GM18867 (cell line): ENCODE measurements around the gene PLTP.
"Not testable (repeated sequence)": the region's sequence is repeated elsewhere in the genome, so short reads cannot be mapped to it uniquely, and the experiment has no call there.

Experiments
- ATAC-seq: cut with Tn5 transposase; IDR thresholded peaks from one replicate; pipeline ENCODE4 v1.9.1; 2021; ENCODE audit warnings: mild to moderate bottlenecking, moderate library complexity; ENCODE audit not compliant: unreplicated experiment

Gene PLTP

DNA sequence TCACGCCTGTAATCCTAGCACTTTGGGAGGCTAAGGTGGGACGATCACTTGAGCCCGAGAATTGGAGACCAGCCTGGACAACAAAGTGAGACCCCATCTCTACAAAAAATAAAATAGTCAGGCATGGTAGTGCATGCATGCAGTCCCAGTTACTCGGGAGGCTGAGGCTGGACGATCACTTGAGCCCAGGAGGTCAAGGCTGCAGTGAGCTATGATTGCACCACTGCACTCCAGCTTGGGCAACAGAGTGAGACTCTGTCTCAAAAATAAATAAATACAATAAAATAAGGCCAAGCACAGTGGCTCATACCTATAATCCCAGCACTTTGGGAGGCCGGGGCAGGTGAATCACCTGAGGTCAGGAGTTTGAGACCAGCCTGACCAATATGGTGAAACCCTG lies 10.6 kb downstream of the PLTP start:
- not testable (repeated sequence) for ATAC-seq

- ATAC-seq: no peak
These were observed 12.7 kb downstream of the PLTP start for GRCh38 chr20:45899046-45899835.

GRCh38 chr20:45898285-45898684 lies 13.7 kb downstream of the PLTP start:
- no peak for ATAC-seq

DNA sequence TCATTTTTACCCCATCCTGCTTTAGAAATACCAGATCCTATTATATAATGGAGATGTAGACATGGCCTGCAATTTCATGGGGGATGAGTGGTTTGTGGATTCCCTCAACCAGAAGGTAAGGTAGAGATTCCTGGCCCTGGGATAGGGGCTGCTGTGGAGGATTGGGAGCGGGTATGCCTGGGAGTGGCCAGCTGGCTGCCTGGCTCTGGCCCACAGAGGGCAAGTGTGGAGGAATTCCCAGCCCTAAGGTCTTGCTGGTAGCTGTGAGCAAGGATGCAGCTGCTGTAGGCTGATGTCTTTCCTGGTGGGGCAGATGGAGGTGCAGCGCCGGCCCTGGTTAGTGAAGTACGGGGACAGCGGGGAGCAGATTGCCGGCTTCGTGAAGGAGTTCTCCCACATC lies 14.3 kb downstream of the PLTP start:
- no peak for ATAC-seq

DNA sequence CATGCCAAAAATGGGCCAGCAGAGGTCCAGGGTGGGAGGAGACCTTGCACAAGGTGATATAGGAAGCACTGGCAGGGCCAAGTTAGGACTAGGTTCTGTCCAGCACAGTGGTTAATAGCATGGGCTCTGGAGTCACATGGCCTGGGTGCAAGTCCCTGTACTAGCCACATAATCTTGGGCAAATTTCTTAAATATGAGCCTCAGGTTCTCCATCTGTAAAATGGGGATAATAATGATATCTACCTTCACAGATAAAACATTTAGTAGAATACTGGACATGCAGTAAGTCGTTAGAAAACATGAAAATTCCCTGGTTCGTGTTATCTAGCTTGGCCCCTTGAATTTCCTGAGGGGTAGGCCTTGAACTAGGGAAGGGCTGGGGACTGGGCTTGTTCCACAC lies 14.7 kb downstream of the PLTP start:
- no peak for ATAC-seq

DNA sequence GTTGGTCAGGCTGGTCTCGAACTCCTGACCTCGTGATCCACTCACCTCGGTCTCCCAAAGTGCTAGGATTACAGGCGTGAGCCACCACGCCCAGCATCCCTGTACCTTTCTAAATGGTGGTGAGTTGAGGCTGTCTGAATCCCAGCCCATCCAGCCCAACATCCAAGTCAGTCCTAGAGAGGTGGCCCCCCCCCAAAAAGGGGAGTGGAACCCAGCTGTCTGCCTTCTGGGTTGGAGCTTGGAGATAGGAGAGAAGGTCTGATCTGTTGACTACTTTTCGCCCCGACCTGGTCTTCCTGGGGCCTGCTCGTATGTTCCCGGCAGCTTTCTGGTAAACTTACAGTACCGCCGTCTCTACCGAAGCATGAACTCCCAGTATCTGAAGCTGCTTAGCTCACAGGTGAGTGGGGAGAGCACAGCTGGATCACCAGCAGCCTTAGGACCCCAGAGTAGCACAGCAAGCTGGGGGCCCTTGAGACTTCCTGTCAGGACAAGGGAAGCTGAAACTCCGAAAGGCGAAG lies 15.3 kb downstream of the PLTP start:
- ATAC-seq: no peak

DNA sequence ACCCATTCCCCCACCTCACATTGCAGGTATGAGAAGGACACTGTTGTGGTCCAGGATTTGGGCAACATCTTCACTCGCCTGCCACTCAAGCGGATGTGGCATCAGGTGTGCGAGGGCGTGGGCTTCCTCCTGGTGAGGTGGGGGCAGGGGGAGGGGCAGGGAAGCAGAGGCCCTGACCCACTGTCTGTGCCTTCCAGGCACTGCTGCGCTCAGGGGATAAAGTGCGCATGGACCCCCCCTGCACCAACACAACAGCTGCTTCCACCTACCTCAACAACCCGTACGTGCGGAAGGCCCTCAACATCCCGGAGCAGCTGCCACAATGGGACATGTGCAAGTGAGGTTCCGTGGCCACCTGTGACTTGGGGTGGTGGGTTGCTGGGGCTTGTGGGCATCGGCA lies 17.2 kb downstream of the PLTP start:
- no peak for ATAC-seq

- ATAC-seq: no peak
These were observed 18.1 kb downstream of the PLTP start for GRCh38 chr20:45893831-45894230.

DNA sequence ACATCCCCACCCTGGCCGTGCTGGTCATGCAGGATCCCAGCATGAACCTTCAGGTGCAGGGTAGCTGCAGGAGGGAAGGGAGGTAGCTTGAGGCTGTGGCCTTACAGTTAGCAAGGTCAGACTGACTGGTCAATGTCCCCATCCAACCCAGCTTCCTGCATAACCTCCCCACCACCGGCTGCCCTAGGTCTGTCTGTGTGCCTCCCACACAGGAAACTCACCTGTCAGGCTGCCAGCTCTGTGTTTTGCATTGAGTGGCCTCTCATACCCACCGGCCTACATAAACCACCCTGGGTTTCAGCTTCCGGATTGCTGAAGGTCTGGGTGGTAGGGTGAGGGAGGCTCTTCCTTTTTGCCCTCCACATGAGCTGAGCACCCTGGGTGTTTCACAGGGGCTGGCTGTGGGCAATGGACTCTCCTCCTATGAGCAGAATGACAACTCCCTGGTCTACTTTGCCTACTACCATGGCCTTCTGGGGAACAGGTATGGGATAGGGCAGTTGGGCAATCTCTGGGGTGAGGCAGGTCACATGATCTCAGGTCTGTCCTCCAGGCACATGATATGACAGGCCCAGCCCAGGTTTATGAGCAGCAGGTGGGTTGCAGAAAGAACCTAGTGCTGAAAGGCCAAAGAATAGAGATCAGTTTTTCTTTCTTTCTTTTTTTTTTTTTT lies 19.0 kb downstream of the PLTP start:
- no peak for ATAC-seq

DNA sequence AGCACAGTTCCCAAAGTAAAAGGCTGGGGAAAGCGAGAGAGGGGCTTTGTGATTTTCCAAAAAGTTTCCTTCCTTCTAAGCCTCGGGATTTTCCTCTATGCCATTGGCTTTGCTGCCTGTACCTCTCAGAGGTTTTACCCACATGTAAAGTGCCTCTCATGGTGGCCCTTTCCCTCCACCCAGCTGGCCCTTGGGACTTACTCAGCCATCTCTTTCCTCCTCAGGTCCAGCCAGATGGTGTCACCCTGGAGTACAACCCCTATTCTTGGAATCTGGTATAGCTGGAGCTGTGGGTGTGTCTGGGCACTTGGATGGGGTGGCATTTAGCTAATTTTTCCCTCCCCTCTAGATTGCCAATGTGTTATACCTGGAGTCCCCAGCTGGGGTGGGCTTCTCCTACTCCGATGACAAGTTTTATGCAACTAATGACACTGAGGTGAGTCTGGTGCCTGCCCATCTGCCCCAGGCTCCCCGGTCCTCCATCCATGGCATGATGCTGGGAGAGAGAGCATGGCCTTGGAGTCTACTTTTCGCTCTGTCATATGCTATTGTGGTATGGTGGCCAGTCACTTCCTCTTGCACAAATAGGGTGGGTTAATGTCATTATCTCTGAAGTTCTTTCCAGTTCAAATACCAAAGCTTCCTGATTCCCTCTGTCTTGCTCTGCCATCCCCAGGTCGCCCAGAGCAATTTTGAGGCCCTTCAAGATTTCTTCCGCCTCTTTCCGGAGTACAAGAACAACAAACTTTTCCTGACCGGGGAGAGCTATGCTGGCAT lies 19.7 kb downstream of the PLTP start:
- ATAC-seq: no peak

DNA sequence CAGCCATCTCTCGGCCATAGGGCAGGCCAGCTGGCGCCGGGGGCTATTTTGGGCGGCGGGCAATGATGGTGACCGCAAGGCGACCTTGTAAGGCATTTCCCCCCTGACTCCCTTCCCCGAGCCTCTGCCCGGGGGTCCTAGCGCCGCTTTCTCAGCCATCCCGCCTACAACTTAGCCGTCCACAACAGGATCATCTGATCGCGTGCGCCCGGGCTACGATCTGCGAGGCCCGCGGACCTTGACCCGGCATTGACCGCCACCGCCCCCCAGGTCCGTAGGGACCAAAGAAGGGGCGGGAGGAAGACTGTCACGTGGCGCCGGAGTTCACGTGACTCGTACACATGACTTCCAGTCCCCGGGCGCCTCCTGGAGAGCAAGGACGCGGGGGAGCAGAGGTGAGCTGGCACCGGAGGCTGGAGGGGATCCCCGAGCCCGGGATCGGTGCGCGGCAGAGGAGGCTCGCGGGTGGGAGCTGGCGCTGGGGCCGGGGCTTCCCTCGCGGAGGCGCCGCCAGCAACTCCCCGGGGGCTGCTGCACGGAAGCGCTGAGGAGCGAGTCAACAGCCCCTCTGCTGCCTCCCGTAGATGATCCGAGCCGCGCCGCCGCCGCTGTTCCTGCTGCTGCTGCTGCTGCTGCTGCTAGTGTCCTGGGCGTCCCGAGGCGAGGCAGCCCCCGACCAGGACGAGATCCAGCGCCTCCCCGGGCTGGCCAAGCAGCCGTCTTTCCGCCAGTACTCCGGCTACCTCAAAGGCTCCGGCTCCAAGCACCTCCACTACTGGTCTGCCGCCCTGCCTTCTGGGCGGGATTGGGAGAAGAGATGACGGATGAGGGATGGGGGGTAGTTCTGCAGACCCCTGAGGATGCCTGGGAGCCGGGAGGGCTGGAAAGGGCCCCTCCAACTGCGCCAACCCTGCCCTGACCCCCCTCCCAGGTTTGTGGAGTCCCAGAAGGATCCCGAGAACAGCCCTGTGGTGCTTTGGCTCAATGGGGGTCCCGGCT lies 20.7 kb downstream of the PLTP start, which contains the start of the genes CTSA and NEURL2:
CTSA (plus strand) TSS at position 351 of the 999 bp plus-strand sequence; CDS start at position 585, 234 bp downstream.
NEURL2 (minus strand) TSS at position 224 of the 999 bp plus-strand sequence; CDS start at position 7, 217 bp downstream.
- peak; percentile 78 for ATAC-seq

- ATAC-seq: no peak
These were observed 21.6 kb downstream of the PLTP start for GRCh38 chr20:45890077-45890984.

- no peak for ATAC-seq
These were observed 23.3 kb downstream of the PLTP start for GRCh38 chr20:45888681-45889080.

- ATAC-seq: no peak
These were observed 24.6 kb downstream of the PLTP start, which contains the start of gene SPATA25 for GRCh38 chr20:45887346-45887715. Gene SPATA25, minus strand, starts transcription at chr20:45887622. Its CDS starts 32 bp downstream, at chr20:45887590.

GRCh38 chr20:45886590-45887345 lies 25.2 kb downstream of the PLTP start:
- ATAC-seq: no peak

GRCh38 chr20:45883100-45883469 lies 28.9 kb downstream of the PLTP start:
- ATAC-seq: no peak

- no peak for ATAC-seq
These were observed 29.4 kb downstream of the PLTP start for GRCh38 chr20:45882469-45883099.
